GM08714 (cell line): ENCODE measurements around the gene E4F1.

ENCODE experiments used
- H3K4me3 ChIP-seq: fragments of 200-500 bp; sonication (Bioruptor generic); 2 replicates; pipeline ENCODE4 v1.5.1; 2014; ENCODE audit warnings: mild to moderate bottlenecking, low read length, inconsistent platforms
- ZNF274 ChIP-seq: IDR thresholded peaks from 2 replicates; pipeline ENCODE4 v1.6.1; 2012; ENCODE audit warnings: mild to moderate bottlenecking, low read depth, low read length

E4F1 gene

GRCh38 chr16:2207872-2208271, 15.5 kb upstream of the E4F1 start:
- H3K4me3 ChIP-seq = no peak overlapping the region
- TF ChIP-seq ZNF274 = no peak

DNA sequence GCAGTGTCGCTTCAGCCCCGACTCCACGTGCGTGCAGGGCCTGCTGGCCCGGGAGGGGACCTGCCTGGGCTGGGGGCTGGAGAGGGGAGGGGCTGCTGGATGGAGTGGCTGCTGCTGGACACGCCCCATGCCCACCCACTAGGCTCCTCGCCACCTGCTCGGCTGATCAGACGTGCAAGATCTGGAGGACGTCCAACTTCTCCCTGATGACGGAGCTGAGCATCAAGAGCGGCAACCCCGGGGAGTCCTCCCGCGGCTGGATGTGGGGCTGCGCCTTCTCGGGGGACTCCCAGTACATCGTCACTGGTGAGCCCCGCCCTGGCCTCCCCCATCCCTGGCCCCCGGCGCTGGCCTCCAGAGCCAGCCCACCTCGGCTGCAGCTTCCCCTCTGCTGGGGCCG, 15.1 kb upstream of the E4F1 start:
- no peak for TF ChIP-seq ZNF274

DNA sequence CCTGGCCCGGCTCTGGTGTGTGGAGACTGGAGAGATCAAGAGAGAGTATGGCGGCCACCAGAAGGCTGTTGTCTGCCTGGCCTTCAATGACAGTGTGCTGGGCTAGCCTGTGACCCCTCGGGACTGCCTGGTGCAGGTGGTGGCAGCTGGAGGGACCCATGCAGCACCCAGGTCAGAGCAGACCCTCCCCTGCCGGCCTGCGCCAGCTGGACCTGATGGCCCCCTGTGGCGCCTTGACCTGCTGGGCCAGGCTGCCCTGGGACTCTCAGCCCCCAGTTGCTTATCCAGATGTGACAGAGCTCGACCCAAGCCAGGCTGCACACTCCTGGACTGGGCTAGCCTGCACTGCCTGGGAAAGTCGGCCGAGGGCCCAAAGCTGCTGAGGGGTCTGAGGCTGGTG, 14.6 kb upstream of the E4F1 start:
- no peak overlapping the region for H3K4me3 ChIP-seq
- no peak for TF ChIP-seq ZNF274

More for the DNA sequence above, 15.1 kb upstream of the E4F1 start:
- no peak overlapping the region for H3K4me3 ChIP-seq

DNA sequence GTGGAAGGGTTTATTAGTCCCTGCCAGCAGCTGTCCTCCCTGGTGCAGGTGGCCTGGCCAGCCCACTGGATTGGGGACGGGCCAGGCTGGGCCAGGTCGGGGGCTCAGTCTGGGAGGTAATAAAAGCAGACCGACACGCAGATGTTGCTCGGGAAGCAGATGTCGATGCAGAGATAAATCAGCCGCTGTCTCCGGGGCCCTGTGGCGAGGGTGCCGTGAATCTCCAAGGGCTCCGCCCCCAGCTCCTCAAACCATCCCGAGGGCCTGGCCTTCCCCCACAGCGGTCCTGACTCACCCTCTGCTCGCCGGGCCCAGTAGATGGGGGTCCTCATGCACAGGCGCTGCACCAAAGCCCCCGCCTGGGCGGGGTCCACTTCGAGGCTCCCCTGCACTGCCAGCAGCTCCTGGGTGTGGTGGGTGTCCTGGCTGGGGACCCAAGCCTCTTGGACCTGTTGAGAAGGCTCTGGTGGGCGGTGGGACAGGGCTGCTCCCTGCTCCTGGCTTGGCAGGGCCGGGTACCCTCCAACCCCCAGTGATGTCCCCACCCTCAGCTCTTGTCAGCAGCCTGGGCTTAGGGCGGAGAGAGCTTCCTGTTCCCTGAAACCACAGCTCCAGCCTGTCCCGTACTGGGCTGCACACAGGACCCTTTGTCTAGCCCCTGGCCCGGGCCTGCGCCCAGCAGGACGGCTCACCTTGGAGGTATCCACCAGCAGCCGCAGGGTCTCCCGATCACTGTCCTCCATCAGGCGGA, 14.0 kb upstream of the E4F1 start:
- no peak for TF ChIP-seq ZNF274
- H3K4me3 ChIP-seq = no peak overlapping the region

DNA sequence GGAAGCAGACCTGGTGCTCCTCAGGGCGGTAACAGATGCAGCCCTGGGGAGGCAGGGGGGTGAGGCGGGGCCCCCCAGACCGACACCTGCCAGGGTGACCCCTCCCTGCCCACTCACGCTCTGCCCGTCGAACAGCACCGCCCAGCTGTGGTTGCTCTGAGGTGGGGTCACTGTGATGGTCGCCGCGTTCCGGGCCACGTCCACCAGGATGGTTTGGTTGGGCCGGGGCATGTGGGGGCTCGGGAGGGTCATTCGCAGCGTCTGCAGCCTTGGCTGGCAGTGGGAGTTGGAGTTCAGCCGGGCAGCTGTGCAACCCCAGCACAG, 13.4 kb upstream of the E4F1 start:
- no peak overlapping the region for H3K4me3 ChIP-seq
- TF ChIP-seq ZNF274 = no peak

DNA sequence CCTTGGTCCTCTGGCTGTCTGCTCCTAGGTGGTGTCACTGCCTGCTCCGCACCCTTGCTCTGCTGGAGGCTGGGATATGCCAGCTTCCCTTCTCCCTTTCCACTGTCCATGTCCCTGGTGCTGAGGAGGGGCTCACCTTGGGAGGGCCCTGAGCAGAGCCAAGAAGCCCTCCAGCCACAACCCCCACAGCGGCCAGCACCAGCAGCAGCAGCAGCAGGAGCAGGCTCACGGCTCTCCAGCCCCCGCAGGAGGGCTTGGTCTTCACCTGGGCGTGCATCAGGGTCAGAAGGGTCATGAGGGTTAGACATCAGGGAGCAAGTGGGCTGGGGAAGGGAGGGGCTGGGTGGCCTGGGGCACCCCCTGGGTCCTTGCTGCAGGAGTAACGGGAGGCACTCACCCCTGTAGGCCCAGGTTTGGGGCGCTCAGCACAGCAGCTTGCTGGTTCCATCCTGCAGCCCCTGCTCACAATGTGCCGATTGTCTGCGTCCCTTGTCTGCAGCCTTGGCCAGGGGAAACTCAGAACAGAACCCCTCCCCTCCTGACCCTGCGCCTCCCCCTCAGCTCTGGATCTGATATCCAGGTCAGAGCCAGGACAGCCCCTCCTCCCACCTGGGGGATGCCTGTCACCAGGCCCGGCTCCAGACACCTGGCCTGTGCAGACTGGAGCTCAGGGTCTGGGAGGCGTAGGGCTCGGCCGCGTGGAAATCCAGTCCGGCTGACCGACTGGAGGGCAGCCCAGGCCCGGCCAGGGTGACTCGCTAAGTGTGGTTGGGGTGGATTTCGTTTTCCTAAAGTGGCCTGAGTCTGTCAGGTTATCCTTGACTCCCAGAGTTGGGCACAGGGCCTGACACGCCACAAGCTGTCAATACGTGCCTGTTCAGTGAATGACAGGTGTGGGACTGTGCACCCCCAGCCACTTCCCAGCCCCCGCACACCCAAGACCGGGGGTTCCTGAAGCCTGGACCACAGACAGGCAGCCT, 12.7 kb upstream of the E4F1 start, which contains the start of gene BRICD5:
TSS of gene BRICD5 (minus strand) at position 478 of the 980 bp plus-strand sequence. CDS start at position 448, 30 bp downstream.
- no peak for TF ChIP-seq ZNF274
- H3K4me3 ChIP-seq = no peak within 1 kb of the TSS

DNA sequence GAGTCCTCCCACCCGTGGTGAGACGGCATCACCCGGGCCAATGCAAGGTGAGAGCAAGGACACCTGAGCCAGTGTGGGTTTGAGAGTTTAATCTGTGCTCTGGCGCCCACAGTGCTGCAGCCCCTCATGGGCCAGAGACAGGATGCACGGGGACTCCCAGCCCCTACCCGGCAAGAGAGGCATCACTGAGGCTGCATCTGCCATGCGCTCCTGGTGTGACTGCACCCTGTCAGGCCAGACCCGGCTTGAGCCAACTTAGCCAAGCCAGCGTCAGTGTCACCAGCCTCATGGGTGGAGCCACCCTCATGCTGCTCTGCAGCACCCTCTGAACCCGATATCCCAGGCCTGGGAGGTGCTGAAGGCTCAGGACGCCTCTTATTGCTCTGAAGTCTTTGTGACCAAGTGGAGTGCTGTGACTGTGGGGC, 11.5 kb upstream of the E4F1 start:
- no peak for TF ChIP-seq ZNF274
- H3K4me3 ChIP-seq = no peak overlapping the region

DNA sequence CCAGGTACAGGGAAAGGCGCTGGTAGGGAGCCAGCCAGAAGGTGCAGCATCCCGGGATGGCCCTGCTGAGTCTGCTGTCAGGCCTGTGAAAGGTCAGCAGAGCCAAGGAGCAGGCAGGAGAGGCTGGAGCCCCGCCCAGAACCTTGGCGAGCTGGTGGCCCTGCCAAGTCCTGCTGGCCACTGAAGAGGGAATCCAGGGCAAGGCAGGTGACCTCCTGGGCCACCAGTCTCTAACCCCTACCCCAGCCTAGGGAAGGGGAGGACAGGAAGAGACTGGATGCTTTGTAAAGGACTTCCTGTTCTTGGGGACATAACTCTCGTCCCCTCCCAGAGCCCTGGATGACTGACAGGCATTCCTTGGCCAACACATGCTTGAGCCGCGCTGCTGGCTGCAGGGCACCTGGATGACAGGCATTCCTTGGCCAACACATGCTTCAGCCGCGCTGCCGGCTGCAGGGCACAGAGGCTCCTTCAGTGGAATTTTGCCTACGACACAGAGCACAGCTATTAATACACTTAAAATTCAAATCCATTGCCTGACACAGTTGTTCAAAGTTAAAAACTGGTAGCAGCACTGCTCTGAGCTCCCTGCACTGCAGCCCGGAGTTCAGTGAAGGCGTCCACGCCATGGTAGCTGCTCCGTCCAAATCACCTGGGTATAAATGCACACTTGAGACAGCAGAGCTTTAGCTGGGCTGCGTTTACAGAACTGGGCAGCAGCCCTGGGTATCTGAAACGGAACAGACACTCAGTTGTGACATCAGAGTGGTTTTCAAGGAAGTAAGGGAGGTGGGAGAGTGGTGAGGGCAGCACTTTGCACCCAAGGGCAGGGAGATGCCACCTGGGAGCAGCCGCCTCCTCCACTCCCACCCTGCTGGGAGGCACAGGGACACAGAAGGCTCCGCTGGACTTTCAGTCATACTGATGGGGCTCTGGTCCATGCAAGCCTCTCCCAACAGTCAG, 10.7 kb upstream of the E4F1 start:
- no peak for TF ChIP-seq ZNF274
- H3K4me3 ChIP-seq = peak overlapping the region; percentile 90

- TF ChIP-seq ZNF274 = no peak
- H3K4me3 ChIP-seq = peak overlapping the region; percentile 90
These were observed 9.3 kb upstream of the E4F1 start for GRCh38 chr16:2213817-2214718.

GRCh38 chr16:2214719-2214968, 8.7 kb upstream of the E4F1 start, which contains the start of gene PGP:
Gene PGP (minus strand): TSS chr16:2214840. CDS start chr16:2214777, 63 bp downstream.
- no peak for TF ChIP-seq ZNF274
- peak within 1 kb of the TSS; percentile 96 for H3K4me3 ChIP-seq

- peak overlapping the region; percentile 96; the same call in 1 of the 2 replicates for H3K4me3 ChIP-seq
- TF ChIP-seq ZNF274 = no peak
These were observed 7.1 kb upstream of the E4F1 start for GRCh38 chr16:2216330-2216729.

GRCh38 chr16:2223942-2224486, 623 bp downstream of the E4F1 start:
- H3K4me3 ChIP-seq = peak overlapping the region; percentile 88
- TF ChIP-seq ZNF274 = no peak
